Natural killer cell (primary cell): ENCODE measurements around the gene RBM33. TPM values are rescaled to one million over a fixed set of nuclear protein-coding genes. Genes with fewer than 3 reads are reported as not detected.

Experiments
- ATAC-seq, 3 donors: fragments of 150-1000 bp in 2 of 3; fragments of 200-7000 bp in 1 of 3; cut with Tn5 transposase; 1 replicate in 1 of 3; 2 replicates in 2 of 3; pipeline ENCODE4 v1.10.0; 2021; ENCODE audit warnings: mild to moderate bottlenecking in 2 of 3, moderate library complexity in 2 of 3
- DNase-seq, 2 donors: peaks; one replicate each; pipeline versions ENCODE4 v3.0.0 to v3.0.0-alpha.2; 2013 to 2021; ENCODE audit warnings: mixed read lengths in 1 of 2
- H3K27ac ChIP-seq: one replicate; pipeline ENCODE4 v1.5.1; 2013; ENCODE audit warnings: mild to moderate bottlenecking, low read length
- H3K27me3 ChIP-seq: one replicate; pipeline ENCODE4 v1.6.1; 2013; ENCODE audit warnings: low read length; ENCODE audit not compliant: control insufficient read depth, insufficient read depth
- H3K36me3 ChIP-seq: one replicate; pipeline ENCODE4 v1.6.1; 2013; ENCODE audit warnings: low read length; ENCODE audit not compliant: control insufficient read depth, insufficient read depth
- H3K4me1 ChIP-seq: one replicate; pipeline ENCODE4 v1.6.1; 2013; ENCODE audit warnings: low read length; ENCODE audit not compliant: control insufficient read depth, insufficient read depth
- H3K4me3 ChIP-seq: one replicate; pipeline ENCODE4 v1.5.1; 2013; ENCODE audit warnings: low read length
- H3K9me3 ChIP-seq: one replicate; pipeline ENCODE4 v1.6.1; 2013; ENCODE audit warnings: low read length; ENCODE audit not compliant: control insufficient read depth, insufficient read depth
- H3K27ac Mint-ChIP-seq, 2 donors: one replicate each; pipeline ENCODE4 v1.8.0; 2022; ENCODE audit warnings: mild to moderate bottlenecking in 2 of 2, mixed read lengths in 2 of 2, moderate library complexity in 1 of 2
- H3K27me3 Mint-ChIP-seq, 2 donors: one replicate each; pipeline ENCODE4 v1.8.0; 2022; ENCODE audit warnings: low read depth in 2 of 2, mixed read lengths in 2 of 2
- H3K36me3 Mint-ChIP-seq: one replicate; pipeline ENCODE4 v1.8.0; 2022; ENCODE audit warnings: mixed read lengths
- H3K4me1 Mint-ChIP-seq, 2 donors: one replicate each; pipeline ENCODE4 v1.8.0; 2022; ENCODE audit warnings: mixed read lengths in 2 of 2
- H3K4me3 Mint-ChIP-seq: one replicate; pipeline ENCODE4 v1.8.0; 2022; ENCODE audit warnings: mild to moderate bottlenecking, moderate library complexity, mixed read lengths
- H3K9me3 Mint-ChIP-seq, 2 donors: one replicate each; pipeline ENCODE4 v1.8.0; 2022; ENCODE audit warnings: mixed read lengths in 2 of 2
- WGBS: methylation state at CpG from one replicate; pipeline ENCODE4 v1.1.7; 2013; ENCODE audit warnings: missing lambda C conversion rate; ENCODE audit not compliant: insufficient coverage; 5-methylcytosine and 5-hydroxymethylcytosine counted together
- intact Hi-C: fragments of 100-400 bp; cut with micrococcal nuclease; formaldehyde crosslinking; loops from one replicate; pipeline ENCODE4 v1.14.2; 2022
- total RNA-seq, 4 donors: library from RNA; stranded (reverse); fragments of 120-200 nt in 1 of 4; gene quantifications; one replicate each; pipeline versions ENCODE4 v1.2.3 to v1.2.4, GENCODE V29; 2013 to 2022
- TF ChIP-seq, protein P1 (sequence below): fragments of 200-600 bp; IDR thresholded peaks from one replicate; pipeline ENCODE4 v1.8.0; 2022; ENCODE audit warnings: antibody characterized with exemption

Gene RBM33
- total RNA-seq, 3 donors from 2014 or later (not counting 1 experiment from before 2014, with no cell fraction given): 161 to 182 (median 182) TPM

DNA sequence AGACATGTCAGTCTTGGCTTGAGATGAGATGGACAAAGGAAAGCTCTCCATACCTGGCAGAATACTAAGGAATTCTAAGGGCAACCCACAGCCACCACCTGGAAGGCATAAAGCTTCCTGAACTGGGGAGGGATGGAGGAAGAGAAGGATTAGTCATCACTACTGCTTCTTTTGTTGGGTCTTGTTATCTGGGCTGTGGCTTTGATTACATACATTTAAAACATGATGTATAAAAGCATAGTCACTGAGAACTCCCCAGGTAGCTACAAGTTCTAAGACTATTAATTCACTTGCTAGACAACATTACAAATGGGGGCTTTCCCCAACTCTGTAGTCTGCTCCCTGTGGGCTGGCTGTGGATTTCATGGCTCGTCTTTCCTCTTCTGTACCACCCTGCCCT is 58.2 kb downstream of the RBM33 start:
- Histone ChIP-seq H3K4me1 (no peaks in the 10 kb centered on the region), H3K27ac (no peak overlapping the region), H3K9me3 (no peaks in the 10 kb centered on the region), H3K27me3 (no peaks in the 10 kb centered on the region), H3K36me3 (peaks cover 47% of the 10 kb centered on the region), H3K4me3 (no peak overlapping the region)
- peaks cover 30 to 31% of the 10 kb centered on the region in 2 donors for H3K4me1 Mint-ChIP-seq
- peak in 2 of 3 donors; percentile 25 to 44 for ATAC-seq
- TF ChIP-seq, protein P1, sequence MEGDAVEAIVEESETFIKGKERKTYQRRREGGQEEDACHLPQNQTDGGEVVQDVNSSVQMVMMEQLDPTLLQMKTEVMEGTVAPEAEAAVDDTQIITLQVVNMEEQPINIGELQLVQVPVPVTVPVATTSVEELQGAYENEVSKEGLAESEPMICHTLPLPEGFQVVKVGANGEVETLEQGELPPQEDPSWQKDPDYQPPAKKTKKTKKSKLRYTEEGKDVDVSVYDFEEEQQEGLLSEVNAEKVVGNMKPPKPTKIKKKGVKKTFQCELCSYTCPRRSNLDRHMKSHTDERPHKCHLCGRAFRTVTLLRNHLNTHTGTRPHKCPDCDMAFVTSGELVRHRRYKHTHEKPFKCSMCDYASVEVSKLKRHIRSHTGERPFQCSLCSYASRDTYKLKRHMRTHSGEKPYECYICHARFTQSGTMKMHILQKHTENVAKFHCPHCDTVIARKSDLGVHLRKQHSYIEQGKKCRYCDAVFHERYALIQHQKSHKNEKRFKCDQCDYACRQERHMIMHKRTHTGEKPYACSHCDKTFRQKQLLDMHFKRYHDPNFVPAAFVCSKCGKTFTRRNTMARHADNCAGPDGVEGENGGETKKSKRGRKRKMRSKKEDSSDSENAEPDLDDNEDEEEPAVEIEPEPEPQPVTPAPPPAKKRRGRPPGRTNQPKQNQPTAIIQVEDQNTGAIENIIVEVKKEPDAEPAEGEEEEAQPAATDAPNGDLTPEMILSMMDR: no peak
- H3K36me3 Mint-ChIP-seq: peaks cover 10% of the 10 kb centered on the region
- no peaks in the 10 kb centered on the region for H3K9me3 Mint-ChIP-seq
- H3K4me3 Mint-ChIP-seq: no peak overlapping the region
- no peak for DNase-seq
- H3K27me3 Mint-ChIP-seq: no peaks in the 10 kb centered on the region
- peak overlapping the region; percentile 4 to 25 for H3K27ac Mint-ChIP-seq
- WGBS: 93% methylated on average over 1 of the region's 1 CpG
- intact Hi-C loops: no loop called here

DNA sequence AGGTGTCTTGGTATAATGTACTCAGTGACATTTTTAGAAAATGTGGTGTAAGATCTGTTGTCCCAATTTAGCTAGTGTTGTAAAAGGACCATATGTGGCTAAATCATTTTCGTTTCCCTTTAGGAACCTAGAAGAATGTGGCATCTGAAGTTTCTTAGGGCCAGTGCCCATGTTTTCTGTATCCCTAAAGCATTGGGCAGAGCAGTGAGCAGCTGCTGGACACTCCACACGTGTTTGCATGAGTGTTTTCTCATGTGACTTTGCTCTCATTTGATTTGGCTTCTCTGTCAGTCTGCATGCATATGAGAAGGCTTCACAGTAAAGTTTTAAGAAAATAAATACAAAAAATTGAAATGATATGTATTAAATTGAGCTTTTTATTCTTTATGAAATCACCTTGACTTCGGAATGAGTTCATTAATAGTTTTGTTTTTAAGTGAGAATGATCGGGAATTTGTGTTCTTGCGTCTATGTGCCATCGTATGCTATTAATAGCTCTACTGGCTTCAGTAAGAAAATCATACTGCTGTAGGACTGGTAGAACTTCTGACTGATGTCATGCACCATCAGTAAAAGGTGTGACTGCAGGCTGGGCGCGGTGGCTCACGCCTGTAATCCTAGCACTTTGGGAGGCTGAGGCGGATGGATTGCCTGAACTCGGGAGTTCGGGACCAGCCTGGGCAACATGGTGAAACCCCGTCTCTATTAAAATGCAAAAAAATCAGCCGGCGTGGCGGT is 61.3 kb downstream of the RBM33 start:
- Mint-ChIP-seq H3K27me3 (no peaks in the 10 kb centered on the region), H3K4me1 (peaks cover 9 to 11% of the 10 kb centered on the region in 2 donors), H3K36me3 (peaks cover 10% of the 10 kb centered on the region), H3K27ac (peak overlapping the region; percentile 13 to 49), H3K4me3 (no peak overlapping the region), H3K9me3 (no peaks in the 10 kb centered on the region)
- Histone ChIP-seq H3K4me1 (no peaks in the 10 kb centered on the region), H3K27me3 (no peaks in the 10 kb centered on the region), H3K27ac (no peak overlapping the region), H3K36me3 (peaks cover 64% of the 10 kb centered on the region), H3K9me3 (no peaks in the 10 kb centered on the region), H3K4me3 (no peak overlapping the region)
- intact Hi-C loops: no loop called here
- TF ChIP-seq, protein P1: no peak
- DNase-seq (no peak), ATAC-seq (no peak)
- 97% methylated on average over 16 of the region's 16 CpGs for WGBS

DNA sequence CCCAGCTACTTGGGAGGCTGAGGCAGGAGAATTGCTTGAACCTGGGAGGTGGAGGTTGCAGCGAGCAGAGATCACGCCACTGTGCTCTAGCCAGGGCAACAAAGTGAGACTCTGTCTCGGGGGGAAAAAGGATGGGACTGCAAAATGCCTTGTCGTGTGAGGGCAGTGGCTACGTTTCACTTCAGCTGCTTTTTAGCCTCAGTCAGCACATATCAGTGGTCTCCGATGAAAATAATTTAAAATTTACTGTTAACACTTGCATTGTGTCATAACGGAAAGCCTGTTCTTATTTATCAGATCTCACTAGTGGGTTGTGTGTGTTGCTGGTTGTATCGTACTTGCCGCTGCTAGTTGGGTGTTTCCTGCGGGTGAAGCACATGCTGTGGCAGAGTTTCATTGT is 61.9 kb downstream of the RBM33 start:
- peaks cover 9 to 11% of the 10 kb centered on the region in 2 donors for H3K4me1 Mint-ChIP-seq
- no peaks in the 10 kb centered on the region for H3K4me1 ChIP-seq
- peaks cover 10% of the 10 kb centered on the region for H3K36me3 Mint-ChIP-seq
- no peaks in the 10 kb centered on the region for H3K27me3 ChIP-seq
- no peak for ATAC-seq
- H3K4me3 ChIP-seq: no peak overlapping the region
- no peak overlapping the region for H3K4me3 Mint-ChIP-seq
- TF ChIP-seq, protein P1: no peak
- peaks cover 65% of the 10 kb centered on the region for H3K36me3 ChIP-seq
- no peak for DNase-seq
- H3K9me3 ChIP-seq: no peaks in the 10 kb centered on the region
- intact Hi-C loops: no loop called here
- peak overlapping the region in 1 of 2 donors; percentile 39 for H3K27ac Mint-ChIP-seq
- no peaks in the 10 kb centered on the region for H3K27me3 Mint-ChIP-seq
- H3K9me3 Mint-ChIP-seq: no peaks in the 10 kb centered on the region
- WGBS: 95% methylated on average over 10 of the region's 10 CpGs
- H3K27ac ChIP-seq: no peak overlapping the region

DNA sequence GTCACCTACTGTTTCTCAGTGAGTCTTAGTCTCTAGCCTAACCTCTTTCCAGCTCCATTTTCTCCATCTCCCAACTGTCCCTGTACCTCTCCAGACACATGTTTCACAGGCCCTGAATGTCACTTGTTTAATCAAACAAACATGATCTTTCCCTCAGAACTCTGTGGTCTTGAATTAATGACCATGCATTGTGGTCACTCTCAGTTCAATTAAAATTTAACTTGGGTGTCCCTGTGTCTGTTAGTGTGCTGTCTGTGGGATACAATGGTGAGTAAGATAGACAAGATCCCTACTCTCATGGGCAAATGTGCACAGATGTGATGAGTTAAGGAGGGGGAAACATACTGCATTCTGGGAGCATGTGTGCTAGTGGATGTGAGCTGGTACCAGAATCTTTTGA is 65.0 kb downstream of the RBM33 start:
- ATAC-seq: no peak
- peaks cover 12% of the 10 kb centered on the region for H3K4me1 ChIP-seq
- TF ChIP-seq, protein P1: no peak
- no peaks in the 10 kb centered on the region for H3K9me3 Mint-ChIP-seq
- H3K36me3 ChIP-seq: peaks cover 64% of the 10 kb centered on the region
- no peak for DNase-seq
- H3K27ac Mint-ChIP-seq: no peak overlapping the region
- H3K27me3 ChIP-seq: no peaks in the 10 kb centered on the region
- H3K36me3 Mint-ChIP-seq: no peaks in the 10 kb centered on the region
- H3K9me3 ChIP-seq: no peaks in the 10 kb centered on the region
- no peaks in the 10 kb centered on the region for H3K27me3 Mint-ChIP-seq
- no peak overlapping the region for H3K4me3 ChIP-seq
- peaks cover 24 to 28% of the 10 kb centered on the region in 2 donors for H3K4me1 Mint-ChIP-seq
- H3K4me3 Mint-ChIP-seq: no peak overlapping the region
- intact Hi-C loops: no loop called here
- no peak overlapping the region for H3K27ac ChIP-seq
